ENCODE measurements around the gene CYB5A.
"Not testable (repeated sequence)": the region's sequence is repeated elsewhere in the genome, so short reads cannot be mapped to it uniquely, and the experiment has no call there.

DNA sequence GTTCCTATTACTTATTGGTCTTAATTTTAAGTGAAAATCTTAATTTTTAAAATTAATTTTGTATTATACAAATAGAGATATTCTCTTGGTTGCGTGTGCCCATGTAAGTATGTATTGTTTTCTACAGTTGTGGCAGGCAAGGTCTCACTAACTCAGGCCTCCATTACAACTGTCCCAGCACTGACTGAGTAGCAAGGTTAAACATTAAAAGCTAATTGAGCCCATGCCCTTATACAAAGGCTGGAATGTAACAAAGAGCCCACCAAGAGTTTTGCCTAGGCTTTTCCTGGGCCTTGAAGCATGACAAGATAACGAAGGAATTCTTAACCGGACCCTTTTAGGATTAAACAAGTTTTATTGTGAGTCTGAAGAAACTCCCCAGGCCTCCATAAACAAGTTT lies 35.0 kb upstream of the CYB5A start:
- not testable (repeated sequence) for TF ChIP-seq CTCF (IDR thresholded peaks at IDR 0.05; ENCODE audit: low read depth, low read length); EZH2phosphoT487 (IDR thresholded peaks at IDR 0.05; ENCODE audit: low read depth)

All from OCI-LY3 (cell line).